A549 (cell line): ENCODE measurements around the gene TUT1.

Source experiments
- MAFK ChIP-seq: fragments of 450-650 bp; IDR thresholded peaks from 2 replicates; pipeline ENCODE4 v1.6.1; 2014; ENCODE audit not compliant: partially characterized antibody
- TF ChIP-seq, protein P1 (sequence below): fragments of >200 bp; sonication (Bioruptor Twin); formaldehyde crosslinking; IDR thresholded peaks from 3 replicates; pipeline ENCODE4 v1.5.1; 2016
- TF ChIP-seq, protein P2 (sequence below): IDR thresholded peaks from 2 replicates; pipeline ENCODE4 v1.6.1; 2012

DNA sequence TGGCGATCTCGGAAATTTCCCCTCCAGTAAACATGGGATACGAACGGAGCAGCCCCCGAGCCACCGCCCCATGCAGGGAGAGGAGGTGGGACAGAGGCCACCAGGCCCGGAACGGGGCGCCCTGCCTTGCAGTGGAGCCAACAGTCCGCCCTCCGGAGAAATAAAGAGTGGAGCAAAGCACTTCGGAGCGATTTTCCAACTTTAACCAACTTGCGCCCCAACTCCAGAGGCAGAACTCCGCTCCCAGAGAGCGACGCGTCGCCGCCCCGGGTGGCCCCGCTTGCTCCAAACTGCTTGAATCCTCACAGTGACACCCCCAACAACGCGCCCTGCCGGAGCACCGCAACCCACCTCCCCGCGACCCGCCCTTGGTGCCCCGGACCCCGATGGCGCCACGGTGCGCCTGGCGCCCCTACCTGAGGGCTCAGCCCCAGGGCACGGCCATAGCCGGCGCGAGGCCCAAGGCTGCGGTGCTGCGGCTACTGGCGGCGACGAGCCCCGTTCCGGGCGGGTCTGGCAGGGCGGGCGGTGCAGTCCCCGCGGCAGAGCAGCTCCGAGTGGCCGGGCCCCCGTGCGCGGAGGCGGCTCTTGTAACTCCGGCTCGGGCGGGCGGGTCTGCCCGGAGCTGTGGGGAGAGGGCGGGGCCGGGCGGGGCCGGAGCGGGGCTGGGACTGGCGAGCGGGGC lies 44.9 kb downstream of the TUT1 start, which contains the start of gene AHNAK:
- TF ChIP-seq, protein P1, sequence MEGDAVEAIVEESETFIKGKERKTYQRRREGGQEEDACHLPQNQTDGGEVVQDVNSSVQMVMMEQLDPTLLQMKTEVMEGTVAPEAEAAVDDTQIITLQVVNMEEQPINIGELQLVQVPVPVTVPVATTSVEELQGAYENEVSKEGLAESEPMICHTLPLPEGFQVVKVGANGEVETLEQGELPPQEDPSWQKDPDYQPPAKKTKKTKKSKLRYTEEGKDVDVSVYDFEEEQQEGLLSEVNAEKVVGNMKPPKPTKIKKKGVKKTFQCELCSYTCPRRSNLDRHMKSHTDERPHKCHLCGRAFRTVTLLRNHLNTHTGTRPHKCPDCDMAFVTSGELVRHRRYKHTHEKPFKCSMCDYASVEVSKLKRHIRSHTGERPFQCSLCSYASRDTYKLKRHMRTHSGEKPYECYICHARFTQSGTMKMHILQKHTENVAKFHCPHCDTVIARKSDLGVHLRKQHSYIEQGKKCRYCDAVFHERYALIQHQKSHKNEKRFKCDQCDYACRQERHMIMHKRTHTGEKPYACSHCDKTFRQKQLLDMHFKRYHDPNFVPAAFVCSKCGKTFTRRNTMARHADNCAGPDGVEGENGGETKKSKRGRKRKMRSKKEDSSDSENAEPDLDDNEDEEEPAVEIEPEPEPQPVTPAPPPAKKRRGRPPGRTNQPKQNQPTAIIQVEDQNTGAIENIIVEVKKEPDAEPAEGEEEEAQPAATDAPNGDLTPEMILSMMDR: no peak
- TF ChIP-seq, protein P2, sequence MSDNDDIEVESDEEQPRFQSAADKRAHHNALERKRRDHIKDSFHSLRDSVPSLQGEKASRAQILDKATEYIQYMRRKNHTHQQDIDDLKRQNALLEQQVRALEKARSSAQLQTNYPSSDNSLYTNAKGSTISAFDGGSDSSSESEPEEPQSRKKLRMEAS: no peak
- no peak for TF ChIP-seq MAFK
